Measurements from ENCODE around the gene EP400.
A peak's percentile ranks its signal among the peaks of the same experiment; 100 is the strongest.
"Not testable (repeated sequence)": the region's sequence is repeated elsewhere in the genome, so short reads cannot be mapped to it uniquely, and the experiment has no call there.

The EP400 gene

GRCh38 chr12:132043770-132044467, 94.2 kb downstream of the EP400 start:
- no peak for TF ChIP-seq CTCF (conservative IDR thresholded peaks at IDR 0.05)
- no peak for TF ChIP-seq ZFX (IDR thresholded peaks at IDR 0.05)
- no peak overlapping the region for H3K27ac ChIP-seq

DNA sequence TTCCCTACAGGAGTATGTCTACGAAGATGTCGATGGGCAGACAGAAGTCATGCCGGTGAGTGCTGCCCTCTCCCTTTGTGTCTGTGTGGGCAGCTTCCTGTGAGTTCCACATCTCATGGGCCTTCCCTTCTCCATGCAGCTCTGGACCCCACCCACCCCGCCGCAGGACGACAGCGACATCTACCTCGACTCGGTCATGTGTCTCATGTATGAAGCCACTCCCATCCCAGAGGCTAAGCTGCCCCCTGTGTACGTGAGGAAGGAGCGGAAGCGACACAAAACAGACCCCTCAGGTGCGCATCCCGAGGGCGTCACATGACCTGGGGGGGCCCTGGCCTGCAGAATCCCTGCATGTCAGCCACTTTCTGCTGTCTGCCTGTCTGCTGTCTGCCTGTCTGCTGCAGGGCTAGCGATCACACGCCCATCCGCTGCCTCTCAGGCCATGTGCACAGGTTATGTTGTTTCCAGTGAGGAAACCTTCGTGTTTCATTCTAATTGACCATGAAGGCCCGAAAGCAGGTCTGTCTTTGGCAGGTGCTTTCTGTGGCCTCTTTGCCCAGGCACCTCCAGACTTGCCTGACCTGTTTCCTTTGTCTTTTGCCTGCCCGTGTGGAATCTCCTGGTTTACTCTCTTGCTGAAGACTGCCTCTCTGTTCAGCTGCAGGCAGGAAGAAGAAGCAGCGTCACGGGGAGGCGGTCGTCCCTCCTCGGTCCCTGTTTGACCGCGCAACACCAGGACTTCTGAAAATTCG, 95.1 kb downstream of the EP400 start:
- no peak overlapping the region for H3K27ac ChIP-seq
- TF ChIP-seq CTCF (conservative IDR thresholded peaks at IDR 0.05) (no peak), ZFX (IDR thresholded peaks at IDR 0.05) (no peak)

- no peak for TF ChIP-seq CTCF (conservative IDR thresholded peaks at IDR 0.05)
- H3K27ac ChIP-seq: no peak overlapping the region
Measured at GRCh38 chr12:132045751-132046150, 96.0 kb downstream of the EP400 start.

- no peak for TF ChIP-seq CTCF (conservative IDR thresholded peaks at IDR 0.05)
- no peak overlapping the region for H3K27ac ChIP-seq
Measured at GRCh38 chr12:132046561-132046960, 96.8 kb downstream of the EP400 start.

- H3K27ac ChIP-seq: not testable (repeated sequence)
Measured at GRCh38 chr12:132047630-132048029, 97.9 kb downstream of the EP400 start.

- H3K27ac ChIP-seq: no peak overlapping the region
- TF ChIP-seq ZFX (IDR thresholded peaks at IDR 0.05) (no peak), CTCF (conservative IDR thresholded peaks at IDR 0.05) (no peak)
Measured at GRCh38 chr12:132049442-132049841, 99.7 kb downstream of the EP400 start.

GRCh38 chr12:132049876-132050275, 100.1 kb downstream of the EP400 start:
- no peak overlapping the region for H3K27ac ChIP-seq
- no peak for TF ChIP-seq CTCF (conservative IDR thresholded peaks at IDR 0.05)

DNA sequence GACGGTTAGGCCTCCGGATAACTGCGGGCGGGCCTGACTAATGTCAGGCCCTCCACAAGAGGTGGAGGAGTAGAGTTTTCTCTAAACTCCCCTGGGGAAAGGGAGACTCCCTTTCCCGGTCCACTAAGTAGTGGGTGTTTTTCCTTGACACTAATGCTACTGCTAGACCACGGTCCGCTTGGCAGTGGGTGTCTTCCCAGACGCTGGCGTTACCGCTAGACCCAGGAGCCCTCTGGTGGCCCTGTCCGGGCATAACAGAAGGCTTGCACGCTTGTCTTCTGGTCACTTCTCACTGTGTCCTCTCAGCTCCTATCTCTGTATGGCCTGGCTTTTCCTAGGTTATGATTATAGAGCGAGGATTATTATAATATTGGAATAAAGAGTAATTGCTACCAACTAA, 102.0 kb downstream of the EP400 start:
- TF ChIP-seq CTCF (conservative IDR thresholded peaks at IDR 0.05): peak; percentile 57
- H3K27ac ChIP-seq: not testable (repeated sequence)
